ENCODE results near the gene SF3B6. TPM values are rescaled to one million over a fixed set of nuclear protein-coding genes. Genes with fewer than 3 reads are reported as not detected.
A peak's percentile ranks its signal among the peaks of the same experiment; 100 is the strongest.
"Not testable (repeated sequence)": the region's sequence is repeated elsewhere in the genome, so short reads cannot be mapped to it uniquely, and the experiment has no call there.

Gene SF3B6
- total RNA-seq, 1 donor, result 52.8 TPM

DNA sequence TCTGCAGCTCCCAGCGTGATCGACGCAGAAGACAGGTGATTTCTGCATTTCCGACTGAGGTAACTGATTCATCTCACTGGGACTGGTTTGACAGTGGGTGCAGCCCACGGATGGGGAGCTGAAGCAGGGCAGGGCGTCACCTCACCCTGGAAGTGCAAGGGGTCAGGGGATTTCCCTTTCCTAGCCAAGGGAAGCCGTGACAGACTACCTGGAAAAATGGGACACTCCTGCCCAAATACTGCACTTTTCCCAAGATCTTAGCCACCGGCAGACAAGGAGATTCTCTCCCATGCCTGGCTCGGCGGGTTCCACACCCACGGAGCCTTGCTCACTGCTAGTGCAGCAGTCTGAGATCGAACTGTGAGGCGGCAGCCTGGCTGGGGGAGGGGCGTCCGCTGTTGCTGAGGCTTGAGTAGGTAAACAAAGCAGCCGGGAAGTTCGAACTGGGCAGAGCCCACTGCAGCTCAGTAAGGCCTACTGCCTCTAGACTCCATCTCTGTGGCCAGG is 19.1 kb upstream of the SF3B6 start:
- DNase-seq (ENCODE audit: low read depth in 2 of 3, low spot score in 2 of 3), result not testable (repeated sequence)

- DNase-seq (ENCODE audit: low read depth in 2 of 3, low spot score in 2 of 3), result not testable (repeated sequence)
These were observed 17.1 kb upstream of the SF3B6 start for GRCh38 chr2:24093270-24093669.

DNA sequence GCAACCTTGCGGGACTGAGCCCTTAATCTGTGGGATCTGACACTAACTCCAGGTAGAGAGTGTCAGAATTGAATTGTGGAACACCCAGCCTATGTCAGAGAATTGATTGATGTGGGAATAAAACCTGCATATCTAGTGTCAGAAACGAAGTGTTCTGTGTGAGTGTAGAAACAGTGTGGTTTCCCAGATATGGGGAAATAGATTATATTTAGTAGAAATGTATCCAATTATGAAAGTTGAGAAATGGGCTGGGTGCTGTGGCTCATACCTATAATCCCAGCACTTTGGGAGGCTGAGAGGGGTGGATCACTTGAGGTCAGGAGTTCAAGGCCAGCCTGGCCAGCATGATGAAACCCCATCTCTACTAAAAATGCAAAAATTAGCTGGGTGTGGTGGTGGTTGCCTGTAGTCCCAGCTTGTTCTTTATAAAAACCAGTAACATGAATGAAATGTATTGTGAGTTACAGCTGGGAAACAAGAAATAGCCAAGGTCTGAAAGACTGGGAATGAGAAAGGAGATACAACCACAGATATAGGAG is 12.8 kb upstream of the SF3B6 start:
- no peak for DNase-seq (ENCODE audit: low read depth in 2 of 3, low spot score in 2 of 3)

DNA sequence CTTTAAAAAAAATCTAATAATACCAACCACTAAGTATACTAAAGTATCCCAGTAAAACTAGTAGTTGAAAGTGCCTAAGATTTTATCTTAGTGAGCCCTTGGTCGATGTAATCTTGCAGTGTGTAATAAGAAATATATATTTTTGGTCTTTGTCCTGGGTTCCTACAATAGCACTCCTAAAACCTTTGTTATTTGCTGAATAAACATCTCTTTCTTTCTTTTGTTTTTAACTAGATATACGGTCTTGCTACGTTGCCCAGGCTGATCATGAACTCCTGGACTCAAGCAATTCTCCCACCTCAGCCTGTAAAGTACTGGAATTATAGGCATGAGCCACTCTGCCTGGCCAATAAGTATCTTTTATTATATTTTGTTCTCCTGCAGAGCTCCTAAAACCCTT is 10.9 kb upstream of the SF3B6 start:
- no peak for DNase-seq (ENCODE audit: low read depth in 2 of 3, low spot score in 2 of 3)

DNA sequence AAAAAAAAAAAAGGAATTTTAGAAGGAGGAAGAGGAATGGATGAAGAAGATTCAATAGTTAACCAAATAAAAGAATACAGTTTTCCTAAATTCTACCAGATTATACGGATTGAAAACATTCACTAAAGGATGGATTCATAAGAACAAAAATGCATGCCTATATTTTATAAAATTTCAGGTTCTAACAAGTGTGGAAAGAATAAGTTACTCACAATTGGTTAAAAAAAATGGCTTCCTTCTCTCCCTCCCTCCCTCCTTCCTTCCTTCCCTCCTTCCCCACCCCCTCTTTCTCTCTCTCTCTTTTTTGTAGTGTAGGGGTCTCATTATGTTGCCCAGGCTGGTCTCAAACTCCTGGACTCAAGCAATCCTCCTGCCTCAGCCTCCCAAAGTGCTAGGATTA is 10.1 kb upstream of the SF3B6 start:
- no peak for DNase-seq (ENCODE audit: low read depth in 2 of 3, low spot score in 2 of 3)

DNA sequence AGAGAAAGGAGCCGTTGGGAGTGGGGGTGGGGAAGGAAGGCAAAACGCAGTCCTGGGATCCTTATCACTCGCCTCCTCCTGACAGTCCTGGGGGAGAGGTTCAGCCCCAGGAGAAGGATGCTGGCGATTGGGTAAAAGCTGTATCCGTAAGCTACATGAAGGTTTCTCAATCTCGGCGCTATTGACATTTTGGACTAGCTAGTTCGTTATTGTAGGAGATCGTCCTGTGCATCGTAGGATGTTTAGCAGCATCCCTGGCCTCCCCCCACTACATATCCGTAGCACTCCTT is 9.0 kb upstream of the SF3B6 start:
- DNase-seq (ENCODE audit: low read depth in 2 of 3, low spot score in 2 of 3), result no peak

- peak; percentile 77 to 90 (median 88) for DNase-seq (ENCODE audit: low read depth in 2 of 3, low spot score in 2 of 3)
These were observed 8.5 kb upstream of the SF3B6 start, which contains the start of gene TP53I3 for GRCh38 chr2:24084386-24085199. Gene TP53I3, minus strand, starts transcription at chr2:24084834. Its CDS starts 508 bp downstream, at chr2:24084326.

- DNase-seq (ENCODE audit: low read depth in 2 of 3, low spot score in 2 of 3), result peak in 2 of 3 donors; percentile 89 to 95
These were observed 7.7 kb upstream of the SF3B6 start for GRCh38 chr2:24083567-24084385.

- DNase-seq (ENCODE audit: low read depth in 2 of 3, low spot score in 2 of 3), result no peak
These were observed 6.9 kb upstream of the SF3B6 start for GRCh38 chr2:24082787-24083566.

DNA sequence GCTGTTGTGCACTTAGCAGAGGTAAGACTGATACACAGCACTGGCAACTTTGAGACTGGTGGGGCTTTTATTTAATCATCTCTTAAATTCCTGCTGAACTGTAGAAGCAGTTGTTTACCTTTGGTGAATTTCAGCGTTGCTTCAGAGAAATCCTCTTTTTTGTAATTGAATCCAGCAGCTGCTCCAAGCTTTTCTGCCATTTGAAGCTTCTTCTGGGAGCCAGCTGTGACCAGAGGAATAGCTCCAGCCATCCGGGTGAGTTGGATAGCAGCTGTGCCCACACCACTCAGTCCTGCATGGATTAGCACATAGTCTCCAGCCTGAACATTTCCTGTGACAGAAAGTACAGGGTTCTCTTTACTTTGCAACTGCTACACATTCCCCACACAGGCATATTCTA is 4.6 kb upstream of the SF3B6 start:
- DNase-seq (ENCODE audit: low read depth in 2 of 3, low spot score in 2 of 3), result no peak

- DNase-seq (ENCODE audit: low read depth in 2 of 3, low spot score in 2 of 3), result no peak
These were observed 1.8 kb upstream of the SF3B6 start for GRCh38 chr2:24077879-24078278.

DNA sequence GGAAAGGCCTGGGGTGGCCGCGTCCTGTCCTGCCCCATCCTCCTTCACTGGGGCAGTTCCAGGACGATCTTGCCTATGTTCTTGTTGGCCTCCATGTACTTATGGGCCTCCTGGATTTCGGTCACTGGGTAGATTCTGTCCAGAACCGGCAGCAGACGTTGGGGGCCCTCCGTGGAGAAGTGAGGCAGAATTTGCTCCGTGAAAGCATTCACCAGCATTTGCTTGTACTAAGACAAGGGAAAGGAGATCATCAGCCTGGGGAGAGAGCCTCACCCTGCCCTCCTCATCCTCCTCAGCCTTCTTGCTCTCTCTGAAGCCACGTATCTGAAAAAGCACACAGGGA is 1.4 kb upstream of the SF3B6 start:
- DNase-seq (ENCODE audit: low read depth in 2 of 3, low spot score in 2 of 3), result no peak

DNA sequence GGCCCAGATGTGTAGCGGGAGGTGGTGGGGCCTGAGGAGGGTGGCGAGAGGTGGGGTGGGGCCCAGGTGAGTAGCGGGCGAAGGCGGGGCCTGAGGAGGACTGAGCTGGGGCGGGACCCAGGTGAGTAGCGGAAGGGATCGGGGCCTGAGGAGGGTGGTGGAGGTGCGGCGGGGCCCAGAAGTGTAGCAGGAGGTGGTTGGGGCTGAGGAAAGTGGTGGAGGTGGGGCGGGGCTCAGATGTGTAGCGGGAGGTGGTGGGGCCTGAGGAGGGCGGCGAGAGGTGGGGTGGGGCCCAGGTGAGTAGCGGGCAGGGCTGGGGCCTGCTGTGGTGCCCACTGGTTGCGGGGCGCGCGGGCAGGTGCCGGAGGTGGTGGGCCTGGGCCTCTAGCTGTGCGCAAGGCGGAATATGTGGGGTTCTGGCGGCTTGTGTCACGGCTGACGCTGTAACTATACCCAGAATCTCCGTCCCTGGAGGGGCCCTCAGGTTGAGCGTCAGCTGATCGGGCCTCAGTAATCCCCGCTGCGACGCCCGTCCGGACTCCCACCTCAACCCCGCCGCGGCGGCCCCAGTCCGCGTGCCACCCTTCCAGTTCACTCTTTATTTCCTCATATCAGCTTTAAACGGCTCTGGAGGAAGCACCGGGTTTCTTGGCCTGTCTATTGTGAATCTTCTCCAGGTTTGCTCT is 866 bp upstream of the SF3B6 start:
- peak in 2 of 3 donors; percentile 41 to 57 for DNase-seq (ENCODE audit: low read depth in 2 of 3, low spot score in 2 of 3)

GRCh38 chr2:24075259-24075658 is 867 bp downstream of the SF3B6 start:
- DNase-seq (ENCODE audit: low read depth in 2 of 3, low spot score in 2 of 3), result no peak

GRCh38 chr2:24073816-24074215 is 2.3 kb downstream of the SF3B6 start:
- no peak for DNase-seq (ENCODE audit: low read depth in 2 of 3, low spot score in 2 of 3)

DNA sequence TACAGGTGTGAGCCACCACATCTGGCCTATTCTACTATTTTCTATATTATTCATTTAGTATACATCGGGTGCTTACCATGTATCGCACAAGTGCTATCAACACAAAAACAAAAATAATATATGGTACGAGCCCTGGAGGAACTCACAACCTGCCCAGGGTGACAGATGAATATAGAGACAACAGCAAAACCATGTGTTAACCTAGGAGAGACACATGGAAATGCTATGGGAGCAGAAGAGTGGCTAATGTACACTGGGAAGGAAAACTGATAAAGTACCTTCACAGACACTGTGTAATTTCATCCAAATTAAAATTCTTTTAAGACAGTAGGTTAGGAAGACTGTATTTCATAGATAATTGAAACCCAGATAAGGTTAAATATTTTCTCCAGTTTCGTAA is 3.9 kb downstream of the SF3B6 start:
- DNase-seq (ENCODE audit: low read depth in 2 of 3, low spot score in 2 of 3), result no peak

DNA sequence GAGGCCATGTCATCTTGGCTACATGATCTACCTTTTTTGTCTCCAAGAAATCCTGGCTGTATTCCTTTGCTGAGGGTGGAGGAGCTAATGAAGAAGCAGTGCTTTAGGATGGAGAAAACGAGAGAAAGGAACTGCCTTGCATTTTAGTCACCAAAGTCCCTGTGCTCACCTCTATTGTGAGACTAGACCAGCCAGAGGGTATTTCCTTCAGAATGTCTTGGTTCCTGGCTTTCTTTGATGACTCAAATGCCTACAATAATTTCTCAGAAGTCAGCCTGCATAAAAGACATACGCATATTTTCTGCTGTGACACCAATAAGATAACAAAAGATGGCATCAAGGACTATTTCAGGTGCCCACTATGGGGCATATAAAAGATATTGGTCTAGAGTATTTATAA is 10.8 kb downstream of the SF3B6 start:
- DNase-seq (ENCODE audit: low read depth in 2 of 3, low spot score in 2 of 3), result no peak

DNA sequence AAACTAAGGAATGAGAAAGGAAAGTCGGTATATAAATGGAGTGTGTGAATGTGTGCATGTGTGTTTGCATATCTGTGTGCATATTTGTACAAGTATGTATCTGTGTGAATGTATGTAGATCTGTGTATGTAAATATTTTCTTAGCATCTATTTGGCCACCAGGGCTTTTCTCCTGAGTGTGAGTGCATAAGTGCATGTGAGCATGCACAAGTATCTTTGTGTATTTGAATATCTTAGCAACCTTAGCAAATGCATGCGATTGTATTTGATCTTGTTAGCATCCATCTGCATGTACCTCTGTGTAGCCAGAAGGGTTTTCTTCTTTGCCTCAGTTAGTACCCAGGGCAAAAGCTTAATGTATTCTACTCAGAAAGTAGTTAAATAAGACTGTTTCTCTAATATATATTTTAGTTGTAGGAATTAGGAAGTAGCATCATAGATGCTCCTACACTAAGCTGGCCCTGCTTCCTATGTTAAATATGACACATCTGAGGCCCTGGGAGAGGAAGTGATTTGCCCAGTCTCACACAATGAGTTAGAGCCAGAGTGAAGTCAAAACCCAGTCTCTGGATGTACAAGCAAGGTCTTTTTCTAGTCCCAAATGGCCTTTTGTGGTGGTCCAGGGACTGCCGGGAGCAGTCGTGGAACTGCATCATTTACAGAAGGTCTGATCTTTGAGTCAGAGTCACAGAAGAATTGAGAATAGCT is 17.4 kb downstream of the SF3B6 start:
- no peak for DNase-seq (ENCODE audit: low read depth in 2 of 3, low spot score in 2 of 3)

DNA sequence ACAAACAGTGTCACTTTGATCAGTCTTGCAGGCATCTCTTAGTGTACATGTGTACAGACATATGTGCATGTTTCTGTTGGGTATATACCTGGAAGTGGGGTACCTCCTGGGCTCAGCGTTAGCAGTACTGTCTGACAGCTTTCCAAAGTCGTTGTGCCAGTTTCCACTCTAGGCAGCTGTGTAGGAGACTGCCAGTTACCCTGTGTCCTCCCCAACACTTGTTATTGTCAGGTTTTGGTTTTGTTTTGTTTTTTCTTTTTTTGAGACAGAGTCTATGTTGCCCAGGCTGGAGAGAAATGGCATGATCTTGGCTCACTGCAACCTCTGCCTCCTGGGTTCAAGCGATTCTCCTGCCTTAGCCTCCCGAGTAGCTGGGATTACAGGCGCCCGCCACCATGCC is 20.4 kb downstream of the SF3B6 start:
- DNase-seq (ENCODE audit: low read depth in 2 of 3, low spot score in 2 of 3), result no peak
